OCI-LY7 (cell line): Measurements from ENCODE around the gene STON1.

Experiments
- EZH2phosphoT487 ChIP-seq: fragments of 200-600 bp; sonication (generic); IDR thresholded peaks from 2 replicates; pipeline ENCODE4 v1.6.1; 2018; ENCODE audit warnings: low read depth, borderline replicate concordance, mild to moderate bottlenecking, mixed run types, antibody characterized with exemption, low read length, moderate library complexity, mixed read lengths
- TF ChIP-seq, protein P1 (sequence below): fragments of 200-600 bp; sonication (generic); conservative IDR thresholded peaks from 2 replicates; pipeline ENCODE4 v1.5.1; 2014; ENCODE audit warnings: mild to moderate bottlenecking, antibody characterized with exemption, low read length, moderate library complexity, mixed read lengths

DNA sequence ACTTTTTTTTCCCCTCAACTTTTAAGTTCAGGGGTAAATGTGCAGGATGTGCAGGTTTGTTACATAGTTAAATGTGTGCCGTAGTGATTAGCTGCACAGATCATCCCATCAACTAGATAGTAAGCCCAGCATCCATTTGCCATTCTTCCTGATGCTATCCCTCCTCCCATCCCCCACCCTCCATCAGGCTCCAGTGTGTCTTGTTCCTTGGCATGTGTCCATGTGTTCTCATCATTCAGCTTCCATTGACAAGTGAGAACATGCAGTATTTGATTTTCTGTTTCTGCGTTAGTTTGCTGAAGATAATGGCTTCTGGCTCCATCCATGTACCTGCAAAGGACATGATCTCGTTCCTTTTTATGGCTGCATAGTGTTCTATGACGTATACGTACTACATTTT, 47.2 kb upstream of the STON1 start:
- TF ChIP-seq, protein P1, sequence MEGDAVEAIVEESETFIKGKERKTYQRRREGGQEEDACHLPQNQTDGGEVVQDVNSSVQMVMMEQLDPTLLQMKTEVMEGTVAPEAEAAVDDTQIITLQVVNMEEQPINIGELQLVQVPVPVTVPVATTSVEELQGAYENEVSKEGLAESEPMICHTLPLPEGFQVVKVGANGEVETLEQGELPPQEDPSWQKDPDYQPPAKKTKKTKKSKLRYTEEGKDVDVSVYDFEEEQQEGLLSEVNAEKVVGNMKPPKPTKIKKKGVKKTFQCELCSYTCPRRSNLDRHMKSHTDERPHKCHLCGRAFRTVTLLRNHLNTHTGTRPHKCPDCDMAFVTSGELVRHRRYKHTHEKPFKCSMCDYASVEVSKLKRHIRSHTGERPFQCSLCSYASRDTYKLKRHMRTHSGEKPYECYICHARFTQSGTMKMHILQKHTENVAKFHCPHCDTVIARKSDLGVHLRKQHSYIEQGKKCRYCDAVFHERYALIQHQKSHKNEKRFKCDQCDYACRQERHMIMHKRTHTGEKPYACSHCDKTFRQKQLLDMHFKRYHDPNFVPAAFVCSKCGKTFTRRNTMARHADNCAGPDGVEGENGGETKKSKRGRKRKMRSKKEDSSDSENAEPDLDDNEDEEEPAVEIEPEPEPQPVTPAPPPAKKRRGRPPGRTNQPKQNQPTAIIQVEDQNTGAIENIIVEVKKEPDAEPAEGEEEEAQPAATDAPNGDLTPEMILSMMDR: no peak
- TF ChIP-seq EZH2phosphoT487: no peak
